HCT116 (cell line): ENCODE measurements around the gene FXYD6.

Experiments used
- CTCF ChIP-seq, 3 experiments: fragments of 200-600 bp in 1 of 3; sonication (generic) in 1 of 3; IDR thresholded peaks in 2 of 3; conservative IDR thresholded peaks in 1 of 3; 2 replicates each; pipeline ENCODE4 v1.5.1; 2012 to 2017; ENCODE audit warnings: low read depth in 2 of 3, low read length in 2 of 3, antibody characterized with exemption in 1 of 3, borderline replicate concordance in 1 of 3, control low read depth in 1 of 3, mild to moderate bottlenecking in 1 of 3, mixed read lengths in 1 of 3, mixed run types in 1 of 3, moderate library complexity in 1 of 3; ENCODE audit not compliant: insufficient read depth in 1 of 3
- EZH2 ChIP-seq: fragments of 200-600 bp; sonication (generic); IDR thresholded peaks from 2 replicates; pipeline ENCODE4 v1.6.1; 2017; ENCODE audit warnings: antibody characterized with exemption, mixed run types
- RAD21 ChIP-seq: IDR thresholded peaks from 2 replicates; pipeline ENCODE4 v1.6.1; 2012; ENCODE audit warnings: low read depth, mild to moderate bottlenecking

- no peak for TF ChIP-seq RAD21
- no peak for TF ChIP-seq CTCF (IDR thresholded peaks at IDR 0.05 in 2 of 3, conservative IDR thresholded peaks at IDR 0.05 in 1 of 3; ENCODE audit: borderline replicate concordance in 1 of 3, insufficient read depth in 1 of 3, low read depth in 2 of 3, low read length in 2 of 3)
- no peak for TF ChIP-seq EZH2
Measured at GRCh38 chr11:117881217-117881616, 4.8 kb upstream of the FXYD6 start.
